NCI-H2196 (cell line): ENCODE results near the gene ZAP70.

Experiments used
- DNase-seq: peaks from one replicate; lab custom pipeline; 2025; ENCODE audit not compliant: unreplicated experiment; lab: John Stamatoyannopoulos, UW

ZAP70 gene

GRCh38 chr2:97732436-97733340 is 19.3 kb downstream of the ZAP70 start:
- DNase-seq: no peak

GRCh38 chr2:97733341-97734035 is 20.1 kb downstream of the ZAP70 start:
- DNase-seq: no peak

- DNase-seq: no peak
These were observed 21.0 kb downstream of the ZAP70 start for GRCh38 chr2:97734061-97735051.

- no peak for DNase-seq
These were observed 21.8 kb downstream of the ZAP70 start for GRCh38 chr2:97735161-97735561.

- no peak for DNase-seq
These were observed 22.8 kb downstream of the ZAP70 start for GRCh38 chr2:97736185-97736584.

- DNase-seq: no peak
These were observed 23.4 kb downstream of the ZAP70 start for GRCh38 chr2:97736608-97737330.

GRCh38 chr2:97737421-97738178 is 24.2 kb downstream of the ZAP70 start:
- no peak for DNase-seq

GRCh38 chr2:97738179-97739019 is 25.0 kb downstream of the ZAP70 start:
- no peak for DNase-seq

- DNase-seq: no peak
These were observed 25.9 kb downstream of the ZAP70 start for GRCh38 chr2:97739020-97739892.

GRCh38 chr2:97739893-97740245 is 26.5 kb downstream of the ZAP70 start:
- DNase-seq: no peak

- DNase-seq: peak; percentile 22
These were observed 27.3 kb downstream of the ZAP70 start for GRCh38 chr2:97740590-97741182.

GRCh38 chr2:97741251-97741650 is 27.9 kb downstream of the ZAP70 start:
- no peak for DNase-seq

GRCh38 chr2:97741686-97742085 is 28.3 kb downstream of the ZAP70 start:
- DNase-seq: no peak

GRCh38 chr2:97742381-97742847 is 29.0 kb downstream of the ZAP70 start:
- DNase-seq: no peak

GRCh38 chr2:97743913-97744312 is 30.5 kb downstream of the ZAP70 start:
- no peak for DNase-seq

GRCh38 chr2:97745474-97746174 is 32.2 kb downstream of the ZAP70 start:
- DNase-seq: no peak

- no peak for DNase-seq
These were observed 33.9 kb downstream of the ZAP70 start for GRCh38 chr2:97747285-97747684.
